Omental fat pad (tissue), 4 donors: ENCODE measurements around the gene TMEM247. TPM values are rescaled to one million over a fixed set of nuclear protein-coding genes. Genes with fewer than 3 reads are reported as not detected.

ENCODE experiments used
- ATAC-seq: fragments of 150-250 bp; one replicate; pipeline ENCODE4 v1.9.1; 2016; ENCODE audit warnings: mild to moderate bottlenecking, moderate library complexity; ENCODE audit not compliant: low FRiP score
- DNase-seq: peaks from one replicate; pipeline ENCODE4 v3.0.0-alpha.2; 2019; ENCODE audit warnings: low spot score
- CTCF ChIP-seq, 3 donors: fragments of 450-650 bp; IDR thresholded peaks; one replicate each; pipeline ENCODE4 v1.5.1; 2016 to 2017; ENCODE audit warnings: antibody characterized with exemption in 3 of 3, mild to moderate bottlenecking in 3 of 3, moderate library complexity in 2 of 3
- total RNA-seq, 4 donors: library from RNA; depleted of rRNA; stranded (reverse); fragments of >200 nt; gene quantifications; one replicate each; pipeline ENCODE4 v1.1.0, GENCODE V29; 2016

Gene TMEM247
- total RNA-seq, 4 donors from 2014 or later, result not detected

DNA sequence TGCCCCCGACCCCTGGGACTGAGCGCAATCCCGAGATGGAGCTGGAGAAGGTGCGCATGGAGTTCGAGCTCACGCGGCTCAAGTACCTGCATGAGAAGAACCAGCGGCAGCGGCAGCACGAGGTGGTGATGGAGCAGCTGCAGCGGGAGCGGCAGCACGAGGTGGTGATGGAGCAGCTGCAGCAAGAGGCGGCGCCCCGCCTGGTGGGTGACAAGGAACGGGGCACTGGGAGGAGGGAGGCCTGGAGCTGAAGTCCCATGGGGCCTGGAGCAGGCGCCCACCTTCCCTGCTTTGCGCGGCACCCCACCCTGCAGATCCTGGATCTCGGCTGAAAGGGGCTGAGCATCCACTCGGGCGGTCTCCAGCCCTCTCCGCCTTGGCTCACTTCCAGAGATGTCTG, 1.2 kb downstream of the TMEM247 start:
- ATAC-seq (no peak), DNase-seq (no peak)
- TF ChIP-seq CTCF (IDR thresholded peaks at IDR 0.05), result no peak

DNA sequence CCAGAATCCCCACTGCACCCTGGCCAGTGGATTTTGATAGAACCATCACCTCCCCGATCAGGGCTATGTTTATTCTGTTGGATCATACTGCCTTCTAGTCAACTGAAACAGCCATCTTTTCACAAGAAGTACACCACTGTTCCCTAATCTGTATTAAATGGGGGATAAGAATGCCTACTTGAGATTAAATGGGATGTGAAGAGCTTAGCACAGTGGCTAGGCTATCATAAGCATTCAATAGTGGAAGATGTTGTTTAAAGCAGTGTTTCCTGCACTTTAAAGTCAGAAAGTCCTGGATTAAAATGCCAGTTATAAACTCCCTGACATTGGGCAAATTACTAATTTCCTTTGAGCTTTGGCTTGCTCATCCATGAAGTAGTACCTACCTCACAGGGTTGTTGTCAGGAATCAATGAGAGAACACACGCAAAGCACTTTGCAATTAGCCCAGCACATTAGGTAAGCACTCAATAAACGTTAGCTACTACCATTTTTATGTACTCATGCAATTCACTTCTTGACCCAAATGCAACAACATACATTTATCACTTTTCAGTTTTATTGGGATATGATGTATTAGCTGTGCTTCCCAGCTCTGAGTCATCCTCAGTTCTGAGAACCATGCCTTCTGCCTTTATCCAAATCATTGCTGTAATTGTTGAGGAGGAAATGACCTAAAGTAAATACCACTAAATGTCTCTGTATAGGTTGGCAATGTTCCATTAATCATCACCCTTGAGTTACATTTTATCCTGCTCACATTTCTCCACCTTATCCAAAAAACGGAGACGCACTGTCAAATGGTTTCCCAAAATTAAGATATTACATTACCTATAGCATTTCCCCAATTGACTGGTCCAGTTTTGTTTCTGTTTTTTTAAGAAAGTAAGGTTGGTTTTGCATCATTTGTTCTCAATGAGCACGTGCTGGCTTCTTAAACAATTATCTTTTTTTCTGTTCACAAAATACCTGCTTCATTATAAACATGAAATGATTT, 2.1 kb downstream of the TMEM247 start:
- no peak for DNase-seq
- peak; percentile 82 for ATAC-seq
- TF ChIP-seq CTCF (IDR thresholded peaks at IDR 0.05), result no peak

GRCh38 chr2:46482490-46482889, 3.1 kb downstream of the TMEM247 start:
- TF ChIP-seq CTCF (IDR thresholded peaks at IDR 0.05), result no peak
- no peak for ATAC-seq

GRCh38 chr2:46485002-46485401, 5.6 kb downstream of the TMEM247 start:
- ATAC-seq, result no peak
- DNase-seq, result no peak
- TF ChIP-seq CTCF (IDR thresholded peaks at IDR 0.05), result no peak

More at GRCh38 chr2:46482490-46482889, 3.1 kb downstream of the TMEM247 start:
- DNase-seq, result no peak

DNA sequence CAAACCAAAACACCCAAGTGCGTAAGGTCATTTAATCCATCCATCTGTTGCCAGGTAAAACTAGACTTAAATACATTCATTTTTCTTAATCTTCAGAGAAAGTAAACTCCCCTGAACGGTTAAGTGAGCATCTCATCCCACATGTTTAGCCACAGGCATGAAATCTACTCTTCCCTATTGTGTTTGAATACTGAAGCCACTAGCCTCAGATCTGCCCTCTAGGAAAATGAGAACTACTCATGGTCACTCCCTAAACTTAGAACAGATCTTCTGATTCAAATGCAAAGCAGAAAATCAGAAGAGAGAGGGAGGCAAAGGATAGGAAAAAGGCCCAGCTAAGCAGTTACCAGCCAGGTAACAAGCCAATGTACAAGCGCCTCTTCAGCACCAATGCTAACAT, 7.1 kb downstream of the TMEM247 start:
- no peak for ATAC-seq
- TF ChIP-seq CTCF (IDR thresholded peaks at IDR 0.05), result no peak
- no peak for DNase-seq

- no peak for TF ChIP-seq CTCF (IDR thresholded peaks at IDR 0.05)
- ATAC-seq, result peak; percentile 91
Observed at GRCh38 chr2:46487667-46488335, 8.4 kb downstream of the TMEM247 start.

More at GRCh38 chr2:46487667-46488335, 8.4 kb downstream of the TMEM247 start:
- no peak for DNase-seq
